UCSD-AML1 (cell line): Measurements from ENCODE around the gene ARL11.
"Not testable (repeated sequence)": the region's sequence is repeated elsewhere in the genome, so short reads cannot be mapped to it uniquely, and the experiment has no call there.

ENCODE experiments used
- DNase-seq: peaks from one replicate; lab custom pipeline; 2025; ENCODE audit not compliant: unreplicated experiment; lab: John Stamatoyannopoulos, UW

The ARL11 gene

GRCh38 chr13:49612042-49612441 lies 16.3 kb upstream of the ARL11 start:
- not testable (repeated sequence) for DNase-seq

DNA sequence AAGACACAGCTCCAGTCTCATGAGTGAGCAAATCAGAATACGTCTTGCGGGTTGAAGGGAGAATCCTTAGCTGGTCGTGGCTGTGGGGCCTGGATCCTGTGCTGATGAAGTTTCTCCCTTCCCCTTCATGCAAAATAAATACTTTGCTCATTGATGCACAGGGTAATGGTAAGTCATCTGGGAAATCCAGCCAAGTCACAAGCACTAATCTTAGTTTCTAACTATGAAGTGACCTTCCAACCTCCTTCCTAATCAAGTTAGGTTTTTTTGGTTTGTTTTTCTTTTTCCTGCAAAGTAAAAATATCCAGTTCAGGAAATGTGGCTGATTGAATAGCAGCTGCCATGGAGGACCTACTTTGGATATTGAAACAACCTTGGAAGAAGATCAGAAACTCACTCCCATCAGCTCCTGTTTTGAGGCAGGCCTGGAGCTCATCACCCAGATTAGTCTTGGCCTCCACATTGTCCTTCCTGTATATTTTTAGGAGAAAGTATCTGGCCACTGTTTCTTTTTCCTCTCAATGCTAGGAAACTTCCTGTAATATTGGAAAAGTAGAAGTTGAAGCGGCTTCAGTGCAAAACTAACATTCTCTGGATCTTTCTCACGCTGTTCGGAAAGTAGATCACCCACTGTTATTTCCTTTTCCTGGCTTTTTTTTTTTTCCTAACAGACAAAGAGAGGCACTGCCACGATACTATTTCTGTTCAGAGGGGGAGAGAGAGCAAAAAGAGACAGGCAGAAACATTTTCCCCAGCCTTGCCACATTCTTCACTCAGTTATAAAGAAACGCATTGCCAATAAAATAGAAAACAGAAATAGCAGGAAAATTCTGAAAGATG lies 12.3 kb upstream of the ARL11 start:
- DNase-seq = no peak

GRCh38 chr13:49616676-49617065 lies 11.6 kb upstream of the ARL11 start:
- DNase-seq = no peak

- DNase-seq = no peak
Measured at GRCh38 chr13:49620170-49620621, 8.1 kb upstream of the ARL11 start.

DNA sequence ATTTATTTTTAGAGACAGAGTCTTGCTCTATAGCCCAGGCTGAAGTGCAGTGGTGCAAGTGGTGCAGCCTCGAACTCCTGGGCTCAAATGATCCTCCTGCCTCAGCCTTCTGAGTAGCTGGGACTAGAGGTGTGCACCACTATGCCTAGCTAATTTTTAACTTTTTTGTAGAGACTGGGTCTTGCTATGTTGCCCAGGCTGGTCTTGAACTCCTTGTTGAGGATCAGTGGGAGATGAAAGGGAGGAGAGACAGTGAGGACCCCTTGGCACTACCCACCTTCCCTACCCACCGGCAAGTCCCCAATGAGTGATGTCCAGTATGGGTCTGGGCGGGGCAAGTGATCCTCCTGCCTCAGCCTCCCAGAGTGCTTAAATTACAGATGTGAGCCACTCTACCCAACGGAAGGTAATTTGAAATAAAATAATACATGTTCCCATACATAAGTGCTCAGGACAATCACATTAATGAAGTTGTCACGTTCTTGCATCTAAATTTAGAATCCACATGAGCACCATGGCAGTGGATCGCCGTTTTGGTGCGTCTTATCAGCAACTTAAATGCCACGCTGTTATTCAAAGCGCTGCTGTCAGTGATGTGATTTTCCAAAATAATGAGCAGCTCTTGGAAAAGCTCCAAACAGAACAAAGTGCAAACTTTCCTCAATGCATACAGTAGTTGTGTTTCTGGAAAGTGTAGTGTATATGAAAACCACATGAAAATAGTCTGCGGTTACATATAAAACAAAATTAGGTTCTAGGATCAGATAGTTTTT lies 5.9 kb upstream of the ARL11 start:
- DNase-seq = no peak

- no peak for DNase-seq
Measured at GRCh38 chr13:49624229-49624628, 4.1 kb upstream of the ARL11 start.

GRCh38 chr13:49625392-49626079 lies 2.8 kb upstream of the ARL11 start:
- no peak for DNase-seq

DNA sequence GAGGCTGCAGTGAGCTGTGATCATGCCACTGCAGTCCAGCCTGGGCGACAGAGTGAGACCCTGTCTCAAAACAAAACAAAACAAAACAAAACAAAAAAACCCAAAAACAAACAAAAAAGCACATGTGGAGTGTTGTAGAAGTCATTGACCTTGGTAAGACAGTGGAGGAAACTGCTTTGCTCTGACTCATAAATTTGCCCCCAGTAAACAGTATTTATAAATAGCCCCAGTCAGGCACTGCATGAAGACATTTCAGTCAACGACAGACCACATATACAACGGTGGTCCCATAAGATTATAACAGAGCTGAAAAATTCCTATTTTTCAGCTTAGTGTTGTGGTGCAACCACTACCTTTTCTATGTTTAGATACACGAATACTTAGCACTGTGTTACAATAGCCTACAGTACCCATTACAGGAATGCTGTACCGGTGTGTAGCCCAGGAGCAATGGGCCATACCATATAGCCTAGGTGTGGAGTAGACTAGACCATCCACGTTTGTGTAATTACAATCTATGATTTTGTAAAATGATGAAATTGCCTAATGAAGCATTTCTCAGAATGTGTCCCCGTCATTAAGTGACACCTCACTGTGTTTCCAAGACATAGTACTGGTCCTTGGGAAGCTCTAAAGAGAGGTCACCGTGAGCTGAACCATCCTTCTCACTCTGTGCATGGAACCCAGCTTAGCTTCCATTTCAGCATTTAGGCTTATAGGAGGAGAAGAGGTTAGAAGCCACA lies 1.1 kb downstream of the ARL11 start:
- DNase-seq = no peak

GRCh38 chr13:49629947-49630346 lies 1.6 kb downstream of the ARL11 start:
- no peak for DNase-seq

DNA sequence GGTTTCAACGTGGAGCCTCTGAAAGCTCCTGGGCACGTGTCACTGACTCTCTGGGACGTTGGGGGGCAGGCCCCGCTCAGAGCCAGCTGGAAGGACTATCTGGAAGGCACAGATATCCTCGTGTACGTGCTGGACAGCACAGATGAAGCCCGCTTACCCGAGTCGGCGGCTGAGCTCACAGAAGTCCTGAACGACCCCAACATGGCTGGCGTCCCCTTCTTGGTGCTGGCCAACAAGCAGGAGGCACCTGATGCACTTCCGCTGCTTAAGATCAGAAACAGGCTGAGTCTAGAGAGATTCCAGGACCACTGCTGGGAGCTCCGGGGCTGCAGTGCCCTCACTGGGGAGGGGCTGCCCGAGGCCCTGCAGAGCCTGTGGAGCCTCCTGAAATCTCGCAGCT lies 2.3 kb downstream of the ARL11 start:
- no peak for DNase-seq

DNA sequence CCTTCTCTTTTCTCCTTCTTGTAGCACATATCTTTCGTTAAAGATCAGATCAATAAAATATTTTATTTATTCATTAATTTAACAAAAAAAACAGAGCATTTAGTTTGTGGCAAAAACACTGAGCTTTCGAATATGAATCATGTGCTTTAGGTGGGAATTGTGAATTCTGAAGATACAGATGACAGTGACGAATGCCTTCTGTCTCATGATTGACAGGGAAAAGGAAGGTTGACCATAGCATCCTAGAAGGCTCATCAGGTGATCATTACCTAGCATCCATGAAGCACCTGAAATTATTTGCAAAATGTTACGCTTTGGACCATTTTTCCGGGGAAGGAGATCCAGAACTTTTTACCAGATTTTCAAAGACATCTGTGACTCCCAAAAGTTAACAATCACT lies 3.8 kb downstream of the ARL11 start:
- DNase-seq = no peak

DNA sequence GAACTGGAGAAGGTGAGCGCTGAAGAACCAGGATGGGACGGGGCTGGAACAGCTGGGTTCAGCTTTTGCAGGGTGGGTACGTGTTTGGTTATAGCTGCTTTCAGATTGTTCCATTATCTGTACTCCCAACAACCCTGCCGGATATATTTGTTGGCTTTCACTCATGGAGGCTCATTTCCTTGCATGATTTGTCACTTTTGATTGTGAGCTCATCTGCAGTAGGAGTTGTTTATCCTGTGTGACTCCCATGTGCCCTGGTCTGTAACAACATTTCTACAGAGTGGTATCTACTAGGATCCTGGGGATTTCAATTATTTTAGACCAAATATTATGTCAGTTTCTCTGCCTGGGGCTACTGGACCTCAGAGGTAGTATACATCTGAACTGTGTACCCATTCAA lies 5.4 kb downstream of the ARL11 start:
- DNase-seq = no peak

- DNase-seq = no peak
Measured at GRCh38 chr13:49635599-49636433, 7.5 kb downstream of the ARL11 start.

GRCh38 chr13:49636705-49637104 lies 8.4 kb downstream of the ARL11 start:
- no peak for DNase-seq

DNA sequence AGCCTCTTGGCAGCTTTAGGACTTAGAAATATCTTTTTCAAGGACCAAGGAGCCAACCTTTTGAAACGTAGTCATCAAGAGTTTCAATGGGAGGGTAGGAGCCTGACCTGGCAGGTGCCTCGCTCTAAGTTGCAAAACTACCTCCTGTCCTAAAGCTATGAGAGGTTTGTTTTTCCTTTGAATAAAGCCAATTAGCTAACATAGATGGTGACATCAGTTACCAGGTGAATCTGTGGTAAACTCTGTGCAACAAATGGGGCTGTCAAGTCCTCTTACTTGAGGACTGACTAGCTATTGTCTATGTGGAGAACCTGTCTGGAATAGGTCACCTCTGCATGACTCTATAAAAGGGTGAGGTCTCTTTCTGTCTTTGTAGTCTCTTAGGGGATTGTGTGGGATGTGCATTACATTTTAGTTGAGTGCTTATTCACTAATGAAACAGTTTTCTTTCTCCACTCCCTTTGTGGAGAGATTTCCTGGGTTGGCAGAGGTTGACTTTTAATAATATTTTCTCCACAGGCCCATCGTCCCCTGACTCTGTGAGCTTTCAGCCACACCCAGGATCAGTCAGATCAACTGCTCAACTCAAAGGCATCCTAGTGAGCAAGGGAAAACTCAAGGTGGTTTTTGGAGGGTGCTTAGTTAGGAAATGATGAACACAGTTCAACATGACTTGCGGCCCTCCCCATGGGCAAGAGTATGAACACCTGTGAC lies 9.9 kb downstream of the ARL11 start:
- no peak for DNase-seq

GRCh38 chr13:49638744-49639072 lies 10.4 kb downstream of the ARL11 start:
- no peak for DNase-seq

DNA sequence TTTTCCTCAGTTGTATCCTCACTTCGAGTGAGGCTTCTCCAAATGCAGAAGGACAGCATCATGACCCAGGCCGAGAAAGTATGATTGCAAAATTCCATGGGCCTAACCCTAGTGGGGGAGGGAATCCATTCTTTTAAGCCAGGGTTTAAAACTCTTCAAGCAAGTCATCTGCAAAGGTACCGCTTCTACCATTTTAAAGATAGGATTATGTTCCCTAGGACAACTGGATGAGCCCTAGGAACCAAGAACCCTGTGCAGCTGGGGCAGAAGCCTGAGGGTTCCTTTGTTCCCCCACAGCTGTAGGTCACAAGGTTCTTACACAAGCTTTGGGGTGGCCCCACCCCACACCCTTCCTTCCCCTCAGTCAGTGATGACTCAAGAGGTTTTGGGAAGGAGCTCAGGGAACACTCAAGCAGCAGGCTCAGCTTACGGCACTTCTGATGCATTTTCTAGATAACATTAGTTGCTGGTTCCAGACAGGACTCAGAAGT lies 13.5 kb downstream of the ARL11 start:
- DNase-seq = peak; percentile 33

GRCh38 chr13:49643035-49643646 lies 14.8 kb downstream of the ARL11 start:
- DNase-seq = peak; percentile 21

DNA sequence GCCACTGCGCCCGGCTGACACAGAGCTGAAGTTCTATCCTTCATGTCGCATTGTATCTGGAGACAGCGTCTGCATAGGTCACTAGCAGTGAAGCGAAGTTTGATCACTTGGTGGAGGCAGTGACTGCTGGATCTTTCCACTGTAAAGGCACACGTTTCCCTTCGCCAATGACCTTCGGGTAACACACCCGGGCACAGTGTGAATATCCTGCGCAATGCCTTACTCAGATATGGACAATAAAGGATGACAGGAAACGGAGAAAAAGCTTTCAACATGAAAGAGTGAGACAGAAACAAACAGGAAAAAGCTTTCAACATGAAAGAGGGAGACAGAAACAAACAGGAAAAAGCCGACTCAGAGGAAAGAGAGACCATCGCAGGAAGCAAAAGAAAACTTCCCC lies 17.1 kb downstream of the ARL11 start:
- DNase-seq = no peak
